Measurements from ENCODE around the gene CLN6. TPM values are rescaled to one million over a fixed set of nuclear protein-coding genes. Genes with fewer than 3 reads are reported as not detected.

The CLN6 gene
- total and polyA plus RNA-seq, 9 of the 15 experiments (the other 6 are each of a cell fraction or from before 2014, with no cell fraction given), result 0.71 to 53.3 (median 39.3) TPM

GRCh38 chr15:68261980-68262379 lies 32.5 kb upstream of the CLN6 start:
- H3K9me1 ChIP-seq (ENCODE audit: control insufficient read depth, insufficient read depth, low read length), result no peaks in the 10 kb centered on the region
- H3K4me2 ChIP-seq (ENCODE audit: insufficient read depth, low read length), result no peak overlapping the region
- intact Hi-C loops (cut with micrococcal nuclease) (no loop called here), in situ Hi-C loops (cut with MboI) (no loop called here)
- no peak overlapping the region for H3K27ac ChIP-seq (ENCODE audit: extremely low read depth, low read depth, low read length)
- H3K4me1 ChIP-seq (replicated peaks in 1 of 2; ENCODE audit: control insufficient read depth in 2 of 2, insufficient read depth in 2 of 2, low read length in 2 of 2), result peaks cover 0 to 1% of the 10 kb centered on the region in 2 experiments; a peak in 1 of 5 replicates
- H2AFZ ChIP-seq (ENCODE audit: low read depth, low read length), result no peak overlapping the region
- CTCF ChIA-PET (ENCODE audit: low intra/inter-chr PET ratio), result no interaction called here
- H3K36me3 ChIP-seq (ENCODE audit: control insufficient read depth, insufficient read depth, low read length), result no peaks in the 10 kb centered on the region
- DNase-seq (ENCODE audit: extremely low read depth in 1 of 4, low spot score in 3 of 4) (no peak), ATAC-seq (no peak), FAIRE-seq (no peak)
- H4K20me1 ChIP-seq (replicated peaks; ENCODE audit: control insufficient read depth, insufficient read depth, low read length), result no peaks in the 10 kb centered on the region
- no peak for TF ChIP-seq SMARCC2 (IDR thresholded peaks at IDR 0.05; ENCODE audit: low read depth)
- no peaks in the 10 kb centered on the region for H3K79me2 ChIP-seq (ENCODE audit: control insufficient read depth, insufficient read depth, low read length)
- no peaks in the 10 kb centered on the region; the same call in 1 of the 2 replicates for H3K9me3 ChIP-seq (replicated peaks; ENCODE audit: control insufficient read depth, insufficient read depth, low read depth, low read length)
- BruUV-seq (replicated peaks), result no TSS peak
- 4% methylated on average over 3 of the region's 3 CpGs for WGBS (ENCODE audit: insufficient coverage, low coverage, missing lambda C conversion rate)
- POLR2A ChIA-PET, result interaction anchor here (0.7 to 1.1 kb wide), 2 partner anchors 9 to 11 kb away, joined by 3 to 5 read pairs; no protein-coding TSS in a partner anchor
- no peak overlapping the region for H3K9ac ChIP-seq (ENCODE audit: insufficient read depth in 1 of 2, low read depth in 2 of 2, low read length in 2 of 2)
- peaks cover 26 to 30% of the 10 kb centered on the region in 2 experiments for H3K27me3 ChIP-seq (ENCODE audit: control insufficient read depth in 2 of 2, insufficient read depth in 2 of 2, low read length in 2 of 2)
- H3K4me3 ChIP-seq, result no peak overlapping the region

- H3K27ac ChIP-seq (ENCODE audit: extremely low read depth, low read depth, low read length), result no peak overlapping the region
- no peak for DNase-seq (ENCODE audit: extremely low read depth in 1 of 4, low spot score in 3 of 4)
- H2AFZ ChIP-seq (ENCODE audit: low read depth, low read length), result no peak overlapping the region
- H3K79me2 ChIP-seq (ENCODE audit: control insufficient read depth, insufficient read depth, low read length), result no peaks in the 10 kb centered on the region
- FAIRE-seq, result no peak
- no peak overlapping the region for H3K4me2 ChIP-seq (ENCODE audit: insufficient read depth, low read length)
- H3K9me3 ChIP-seq (replicated peaks; ENCODE audit: control insufficient read depth, insufficient read depth, low read depth, low read length), result no peaks in the 10 kb centered on the region; the same call in 1 of the 2 replicates
- in situ Hi-C loops (cut with MboI) (no loop called here), intact Hi-C loops (cut with micrococcal nuclease) (no loop called here)
- no TSS peak for BruUV-seq (replicated peaks)
- CTCF ChIA-PET (ENCODE audit: low intra/inter-chr PET ratio), result no interaction called here
- no peaks in the 10 kb centered on the region for H3K36me3 ChIP-seq (ENCODE audit: control insufficient read depth, insufficient read depth, low read length)
- H3K9me1 ChIP-seq (ENCODE audit: control insufficient read depth, insufficient read depth, low read length), result no peaks in the 10 kb centered on the region
- peaks cover 27 to 37% of the 10 kb centered on the region in 2 experiments for H3K27me3 ChIP-seq (ENCODE audit: control insufficient read depth in 2 of 2, insufficient read depth in 2 of 2, low read length in 2 of 2)
- 9% methylated on average over 3 of the region's 3 CpGs for WGBS (ENCODE audit: insufficient coverage, low coverage, missing lambda C conversion rate)
- peaks cover 0 to 6% of the 10 kb centered on the region in 2 experiments; a peak in 2 of 5 replicates for H3K4me1 ChIP-seq (replicated peaks in 1 of 2; ENCODE audit: control insufficient read depth in 2 of 2, insufficient read depth in 2 of 2, low read length in 2 of 2)
- H3K9ac ChIP-seq (ENCODE audit: insufficient read depth in 1 of 2, low read depth in 2 of 2, low read length in 2 of 2), result no peak overlapping the region
- POLR2A ChIA-PET, result interaction anchor here (1.1 kb wide), 1 partner anchor 8 kb away, joined by 5 read pairs; no protein-coding TSS in a partner anchor
- no peak for ATAC-seq
- H3K4me3 ChIP-seq, result no peak overlapping the region
- H4K20me1 ChIP-seq (replicated peaks; ENCODE audit: control insufficient read depth, insufficient read depth, low read length), result no peaks in the 10 kb centered on the region
- TF ChIP-seq ZNF707 (CRISPR knock-in tag; conservative IDR thresholded peaks at IDR 0.05) (no peak), RBM25 (IDR thresholded peaks at IDR 0.05; ENCODE audit: low read depth, low read length, severe bottlenecking) (no peak), ZKSCAN3 (CRISPR knock-in tag; IDR thresholded peaks at IDR 0.05) (no peak), CREB1 (IDR thresholded peaks at IDR 0.05) (no peak), CREB1 (CRISPR knock-in tag; IDR thresholded peaks at IDR 0.05) (no peak), STAT5B (CRISPR knock-in tag; IDR thresholded peaks at IDR 0.05) (no peak), ERF (CRISPR knock-in tag; IDR thresholded peaks at IDR 0.05) (no peak), MTA2 (IDR thresholded peaks at IDR 0.05; ENCODE audit: low read depth) (no peak), FOXO4 (CRISPR knock-in tag; IDR thresholded peaks at IDR 0.05) (no peak), IRF9 (tag; IDR thresholded peaks at IDR 0.05) (no peak), MLLT1 (IDR thresholded peaks at IDR 0.05) (no peak), KLF10 (CRISPR knock-in tag; IDR thresholded peaks at IDR 0.05) (no peak)
Measured at GRCh38 chr15:68261241-68261640, 31.7 kb upstream of the CLN6 start.
